ENCODE results near the gene SORCS3. TPM values are rescaled to one million over a fixed set of nuclear protein-coding genes. Genes with fewer than 3 reads are reported as not detected.

Gene SORCS3
- total RNA-seq, 1 experiment from 2014 or later, result 0.04 TPM

DNA sequence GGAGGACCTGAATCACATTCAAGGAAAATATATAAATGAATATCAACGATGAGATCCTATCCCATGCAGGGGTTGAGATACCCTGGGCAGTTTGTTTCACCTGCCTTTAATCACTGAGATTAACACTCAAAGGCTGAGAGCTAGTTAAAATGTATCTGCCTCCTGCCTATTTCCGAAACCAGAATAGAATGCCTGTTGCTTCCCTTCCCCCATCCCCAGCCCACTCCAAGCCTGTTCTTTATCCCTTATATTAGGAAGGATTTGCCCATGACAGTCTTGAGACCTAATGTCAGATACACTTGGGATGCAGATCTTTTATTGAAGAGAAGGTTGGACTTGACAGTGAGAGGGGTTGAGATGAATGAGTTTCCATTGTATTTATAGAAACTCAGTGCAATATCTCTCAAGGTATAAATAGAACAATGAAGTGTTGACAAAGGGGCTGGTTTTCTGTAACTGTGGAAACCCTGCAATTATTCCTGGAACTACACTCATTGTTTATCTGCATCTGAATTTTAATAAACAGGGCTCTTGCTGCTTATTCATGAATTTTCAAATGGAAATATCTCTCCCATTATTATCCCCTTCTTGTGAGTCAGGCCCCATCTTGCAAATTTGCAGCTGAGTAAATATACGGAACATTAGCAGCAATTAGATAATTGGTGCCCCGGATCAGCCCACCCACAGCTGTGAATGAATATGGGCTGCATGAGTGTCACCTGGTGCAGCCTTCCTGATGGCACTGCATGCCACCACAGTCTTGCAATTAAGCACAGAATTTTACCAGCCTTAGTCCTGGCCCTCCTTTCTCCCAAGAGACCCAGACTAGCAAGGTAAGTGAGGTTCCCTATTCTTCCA lies 66.7 kb downstream of the SORCS3 start:
- Mint-ChIP-seq H3K4me1 (peaks cover 25 to 39% of the 10 kb centered on the region in 2 experiments), H3K27me3 (ENCODE audit: low read depth) (no peaks in the 10 kb centered on the region), H3K36me3 (ENCODE audit: insufficient read depth in 1 of 3, low read depth in 3 of 3) (no peaks in the 10 kb centered on the region), H3K27ac (peak overlapping the region in 1 of 3 experiments; percentile 82; a peak in 3 of 7 replicates), H3K4me3 (peak overlapping the region in 1 of 2 experiments; percentile 59; a peak in 2 of 5 replicates), H3K9me3 (no peaks in the 10 kb centered on the region; a peak in 1 of 5 replicates)
- Histone ChIP-seq H4K5ac (ENCODE audit: insufficient read length, low read depth, low read length) (no peak overlapping the region), H3K18ac (ENCODE audit: insufficient read length, low read depth, low read length) (no peak overlapping the region), H3K4ac (ENCODE audit: low read depth, low read length) (no peak overlapping the region), H3K79me1 (ENCODE audit: insufficient read depth, low read depth, low read length, poor library complexity, severe bottlenecking) (no peaks in the 10 kb centered on the region), H3K14ac (ENCODE audit: insufficient read depth, low read length) (no peak overlapping the region), H2AK5ac (ENCODE audit: insufficient read length, low read length) (no peak overlapping the region), H3K4me2 (ENCODE audit: insufficient read depth, insufficient read length, low read length) (no peak overlapping the region), H2AFZ (ENCODE audit: low read length) (no peak overlapping the region), H3T11ph (ENCODE audit: low read length) (no peak overlapping the region), H3K9ac (ENCODE audit: extremely low read depth, insufficient read length, low read length) (no peak overlapping the region), H2BK12ac (ENCODE audit: insufficient read length, low read depth, low read length) (no peak overlapping the region), H2BK15ac (ENCODE audit: low read depth, low read length) (no peak overlapping the region), H3K9me3 (ENCODE audit: control insufficient read depth, low read depth, low read length) (no peaks in the 10 kb centered on the region), H3K4me1 (ENCODE audit: insufficient read depth, low read length) (peaks cover 15% of the 10 kb centered on the region; the same call in 1 of the 2 replicates), H3K23me2 (ENCODE audit: insufficient read length, low read depth, low read length, poor library complexity, severe bottlenecking) (no peaks in the 10 kb centered on the region), H4K20me1 (ENCODE audit: control insufficient read depth, insufficient read depth, insufficient read length) (no peaks in the 10 kb centered on the region), H4K91ac (ENCODE audit: insufficient read length, low read depth, low read length) (no peak overlapping the region), H3K23ac (ENCODE audit: insufficient read length, low read depth, low read length) (no peak overlapping the region), H3K27me3 (ENCODE audit: insufficient read depth, low read length) (no peaks in the 10 kb centered on the region), H3K79me2 (ENCODE audit: insufficient read depth, low read length) (no peaks in the 10 kb centered on the region), H2BK120ac (ENCODE audit: low read depth, low read length, poor library complexity, severe bottlenecking) (no peak overlapping the region), H2BK5ac (ENCODE audit: insufficient read length, low read length) (no peak overlapping the region), H3K27ac (ENCODE audit: insufficient read length, low read depth, low read length) (no peak overlapping the region), H2BK20ac (ENCODE audit: low read depth, low read length, poor library complexity, severe bottlenecking) (no peak overlapping the region), H3K56ac (ENCODE audit: insufficient read length, low read depth, low read length) (no peak overlapping the region), H4K8ac (replicated peaks; ENCODE audit: insufficient read length, low read depth, low read length) (no peak overlapping the region)
- TF ChIP-seq, protein P1, sequence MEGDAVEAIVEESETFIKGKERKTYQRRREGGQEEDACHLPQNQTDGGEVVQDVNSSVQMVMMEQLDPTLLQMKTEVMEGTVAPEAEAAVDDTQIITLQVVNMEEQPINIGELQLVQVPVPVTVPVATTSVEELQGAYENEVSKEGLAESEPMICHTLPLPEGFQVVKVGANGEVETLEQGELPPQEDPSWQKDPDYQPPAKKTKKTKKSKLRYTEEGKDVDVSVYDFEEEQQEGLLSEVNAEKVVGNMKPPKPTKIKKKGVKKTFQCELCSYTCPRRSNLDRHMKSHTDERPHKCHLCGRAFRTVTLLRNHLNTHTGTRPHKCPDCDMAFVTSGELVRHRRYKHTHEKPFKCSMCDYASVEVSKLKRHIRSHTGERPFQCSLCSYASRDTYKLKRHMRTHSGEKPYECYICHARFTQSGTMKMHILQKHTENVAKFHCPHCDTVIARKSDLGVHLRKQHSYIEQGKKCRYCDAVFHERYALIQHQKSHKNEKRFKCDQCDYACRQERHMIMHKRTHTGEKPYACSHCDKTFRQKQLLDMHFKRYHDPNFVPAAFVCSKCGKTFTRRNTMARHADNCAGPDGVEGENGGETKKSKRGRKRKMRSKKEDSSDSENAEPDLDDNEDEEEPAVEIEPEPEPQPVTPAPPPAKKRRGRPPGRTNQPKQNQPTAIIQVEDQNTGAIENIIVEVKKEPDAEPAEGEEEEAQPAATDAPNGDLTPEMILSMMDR (conservative IDR thresholded peaks at IDR 0.05), result no peak
- no peak for DNase-seq
- no CpG with 5 or more reads among the region's 4 CpGs for WGBS (ENCODE audit: extremely low coverage, insufficient read length, low lambda C conversion rate)

Data from H9 (cell line).